Mesenteric fat pad (tissue), 1 donor: ENCODE measurements around the gene ID2. TPM values are rescaled to one million over a fixed set of nuclear protein-coding genes. Genes with fewer than 3 reads are reported as not detected.
"Not testable (repeated sequence)": the region's sequence is repeated elsewhere in the genome, so short reads cannot be mapped to it uniquely, and the experiment has no call there.

Experiments
- DNase-seq: peaks from one replicate; pipeline ENCODE4 v3.0.0-alpha.2; 2020; ENCODE audit warnings: low spot score
- total RNA-seq: library from RNA; stranded (reverse); fragmentation: NEBNext Ultra II Directional; extraction: Animal tissue kit (Norgen Biotek cat#: 25700); gene quantifications from one replicate; pipeline ENCODE4 v1.2.1, GENCODE V29; 2021
- donor health status: DM: yes; HTN: yes; CAD: no.

ID2 gene
- total RNA-seq, 1 donor from 2014 or later, result 169 TPM

GRCh38 chr2:8725838-8726237, 44.0 kb downstream of the ID2 start:
- no peak for DNase-seq

DNA sequence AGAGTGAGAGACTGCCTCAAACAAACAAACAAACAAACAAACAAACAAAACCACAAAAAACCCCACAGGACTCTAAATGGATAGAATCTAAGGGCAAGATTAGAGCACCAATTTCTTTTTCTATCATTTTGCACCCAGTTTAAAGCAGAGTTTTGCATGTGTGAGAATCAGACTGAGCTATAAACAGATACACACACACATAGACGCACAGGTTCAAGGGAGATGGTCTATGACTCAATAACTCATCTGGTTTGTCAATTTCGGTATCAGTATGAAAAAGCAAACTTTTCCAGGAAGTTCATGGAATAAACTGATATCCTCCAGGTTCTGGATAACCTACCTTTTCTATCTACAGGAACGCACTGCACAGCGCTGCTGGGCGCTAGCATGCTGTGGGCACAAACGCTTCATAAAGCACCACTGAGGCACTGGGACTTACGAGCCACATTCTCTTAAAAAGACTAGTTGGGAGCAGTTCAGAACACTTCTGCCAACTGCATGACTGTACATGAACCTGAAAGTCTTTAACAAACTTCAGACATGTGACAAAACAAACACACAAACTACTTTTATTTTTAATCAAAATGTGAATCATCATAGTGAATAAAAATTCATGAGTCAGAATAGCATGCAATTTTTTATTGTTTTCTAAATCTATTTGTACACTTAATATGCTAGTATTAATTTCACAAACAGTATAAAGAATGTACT, 46.6 kb downstream of the ID2 start:
- DNase-seq, result no peak

- not testable (repeated sequence) for DNase-seq
Measured at GRCh38 chr2:8729101-8729500, 47.2 kb downstream of the ID2 start.

- DNase-seq, result no peak
Measured at GRCh38 chr2:8729939-8730338, 48.1 kb downstream of the ID2 start.

DNA sequence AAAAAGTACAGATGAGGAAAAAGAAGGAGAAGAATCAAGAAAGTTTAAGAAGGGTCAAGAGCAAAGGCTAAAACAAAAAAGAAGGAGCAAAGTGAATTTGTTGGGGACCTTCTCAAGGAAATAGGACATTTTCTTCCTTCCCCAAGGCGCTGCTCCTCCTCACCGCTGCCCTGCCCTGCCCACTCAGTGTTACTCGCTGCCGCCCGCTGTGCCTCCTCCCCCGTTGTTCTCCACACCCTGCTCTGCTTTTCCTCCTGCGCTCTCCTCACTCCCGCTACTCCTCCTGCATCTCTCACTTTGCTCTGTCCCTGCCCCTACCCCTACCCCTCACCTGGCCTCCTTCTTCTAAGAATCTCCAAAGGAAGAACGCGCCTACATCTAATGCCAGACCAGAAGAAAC, 50.7 kb downstream of the ID2 start:
- no peak for DNase-seq

Other genes starting within 250 kb of the ID2 start
- gene KIDINS220, start 155.6 kb downstream of the ID2 start, total RNA-seq, result 47.7 TPM